Breast epithelium (tissue), 4 donors: ENCODE results near the gene C5orf22. TPM values are rescaled to one million over a fixed set of nuclear protein-coding genes. Genes with fewer than 3 reads are reported as not detected.

Source experiments
- DNase-seq, 2 donors: peaks; one replicate each; pipeline ENCODE4 v3.0.0-alpha.2; 2019; ENCODE audit warnings: low spot score in 2 of 2
- H3K27ac ChIP-seq, 2 donors: fragments of 200-600 bp; sonication (generic) in 1 of 2; one replicate each; pipeline ENCODE4 v1.5.1; 2016 to 2019; ENCODE audit warnings: mild to moderate bottlenecking in 1 of 2
- H3K27me3 ChIP-seq, 2 donors: fragments of 200-600 bp; sonication (generic) in 1 of 2; one replicate each; pipeline versions ENCODE4 v1.5.1 to v1.6.0; 2017 to 2019; ENCODE audit warnings: control low read depth in 1 of 2, mild to moderate bottlenecking in 1 of 2
- H3K36me3 ChIP-seq: fragments of 200-600 bp; one replicate; pipeline ENCODE4 v1.5.1; 2019
- H3K4me1 ChIP-seq, 2 donors: fragments of 200-600 bp; sonication (generic); one replicate each; pipeline ENCODE4 v1.5.1; 2016 to 2019; ENCODE audit warnings: control low read depth in 1 of 2
- H3K4me3 ChIP-seq, 3 donors: fragments of 200-600 bp; sonication (generic); 1 replicate in 2 of 3; 2 replicates in 1 of 3; pipeline ENCODE4 v1.5.1; 2016 to 2019; ENCODE audit warnings: mild to moderate bottlenecking in 3 of 3, moderate library complexity in 2 of 3
- H3K9me3 ChIP-seq, 2 donors: fragments of 200-600 bp; sonication (generic) in 1 of 2; one replicate each; pipeline ENCODE4 v1.5.1; 2016 to 2019; ENCODE audit warnings: control low read depth in 1 of 2
- CTCF ChIP-seq, 3 donors: fragments of 450-650 bp; IDR thresholded peaks; one replicate each; pipeline ENCODE4 v1.5.1; 2016 to 2017; ENCODE audit warnings: antibody characterized with exemption in 3 of 3, mild to moderate bottlenecking in 3 of 3, moderate library complexity in 3 of 3
- POLR2A ChIP-seq: fragments of 450-650 bp; IDR thresholded peaks from one replicate; pipeline ENCODE4 v1.6.1; 2016; ENCODE audit warnings: antibody characterized with exemption, mild to moderate bottlenecking, moderate library complexity
- POLR2AphosphoS5 ChIP-seq, 3 donors: sonication (generic); formaldehyde crosslinking; IDR thresholded peaks; one replicate each; pipeline ENCODE4 v1.6.1; 2017; ENCODE audit warnings: antibody characterized with exemption in 3 of 3
- intact Hi-C: fragments of 100-400 bp; cut with DNase I; formaldehyde crosslinking; loops from one replicate; pipeline ENCODE4 v1.15.1; 2023; ENCODE audit warnings: low total_unique reads
- total RNA-seq, 3 donors: library from RNA; depleted of rRNA; stranded (reverse); fragments of >200 nt; gene quantifications; one replicate each; pipeline ENCODE4 v1.1.0, GENCODE V29; 2016

C5orf22 gene
- total RNA-seq, 3 donors from 2014 or later: 14.4 to 25.8 (median 17.4) TPM

- intact Hi-C loops: loop anchor here (5.0 kb wide), 1 partner anchor 293 kb away; no protein-coding TSS in a partner anchor
- no peaks in the 10 kb centered on the region for H3K9me3 ChIP-seq
- no peaks in the 10 kb centered on the region for H3K27me3 ChIP-seq
- H3K36me3 ChIP-seq: no peaks in the 10 kb centered on the region
- no peak for DNase-seq
- H3K4me1 ChIP-seq: no peaks in the 10 kb centered on the region
- no peak overlapping the region for H3K4me3 ChIP-seq
- H3K27ac ChIP-seq: no peak overlapping the region
- TF ChIP-seq CTCF (IDR thresholded peaks at IDR 0.05) (no peak), POLR2A (no peak), POLR2AphosphoS5 (IDR thresholded peaks at IDR 0.05) (no peak)
Measured at GRCh38 chr5:31604240-31604639, 72.1 kb downstream of the C5orf22 start.

- Histone ChIP-seq H3K4me3 (no peak overlapping the region), H3K9me3 (no peaks in the 10 kb centered on the region), H3K27me3 (no peaks in the 10 kb centered on the region), H3K27ac (no peak overlapping the region), H3K36me3 (no peaks in the 10 kb centered on the region), H3K4me1 (no peaks in the 10 kb centered on the region)
- no peak for TF ChIP-seq POLR2A
- no peak for TF ChIP-seq CTCF (IDR thresholded peaks at IDR 0.05)
- no peak for TF ChIP-seq POLR2AphosphoS5 (IDR thresholded peaks at IDR 0.05)
- DNase-seq: no peak
- intact Hi-C loops: loop anchor here (5.0 kb wide), 1 partner anchor 293 kb away; no protein-coding TSS in a partner anchor
Measured at GRCh38 chr5:31604644-31605043, 72.5 kb downstream of the C5orf22 start.

Other genes with a start within 250 kb of the C5orf22 start
- 10 to 100 TPM; 31.5 to 52.5 (median 50.8) TPM for gene DROSHA, start 208 bp upstream of the C5orf22 start, total RNA-seq
- gene PDZD2, start 106.8 kb downstream of the C5orf22 start, total RNA-seq: 10 to 100 TPM; 16.8 to 23.3 (median 17.7) TPM